HG03442 (cell line): ENCODE data around the gene CNOT3.

Experiments
- ATAC-seq: cut with Tn5 transposase; IDR thresholded peaks from one replicate; pipeline ENCODE4 v1.9.1; 2021; ENCODE audit warnings: mild to moderate bottlenecking, moderate library complexity; ENCODE audit not compliant: unreplicated experiment

Gene CNOT3

DNA sequence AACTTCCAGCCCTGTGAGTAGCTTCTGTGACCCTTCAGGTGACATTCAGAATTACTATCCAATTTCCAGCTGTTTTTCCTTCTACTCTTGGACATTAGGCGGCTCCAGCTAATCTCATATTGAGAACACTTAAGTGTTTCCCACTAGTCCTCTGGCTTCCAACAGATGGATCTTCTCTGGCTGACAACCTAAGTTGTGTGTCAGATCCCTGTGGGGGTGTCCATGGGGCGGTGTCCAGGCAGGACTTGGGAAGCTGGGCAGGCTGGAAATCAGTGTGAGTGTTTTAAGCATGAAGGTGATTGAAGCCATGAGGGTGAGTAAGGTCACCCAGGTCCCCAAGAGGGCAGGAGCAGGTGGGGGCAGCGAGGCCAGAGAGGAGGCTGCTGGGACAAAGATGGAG, 10.1 kb downstream of the CNOT3 start:
- no peak for ATAC-seq

DNA sequence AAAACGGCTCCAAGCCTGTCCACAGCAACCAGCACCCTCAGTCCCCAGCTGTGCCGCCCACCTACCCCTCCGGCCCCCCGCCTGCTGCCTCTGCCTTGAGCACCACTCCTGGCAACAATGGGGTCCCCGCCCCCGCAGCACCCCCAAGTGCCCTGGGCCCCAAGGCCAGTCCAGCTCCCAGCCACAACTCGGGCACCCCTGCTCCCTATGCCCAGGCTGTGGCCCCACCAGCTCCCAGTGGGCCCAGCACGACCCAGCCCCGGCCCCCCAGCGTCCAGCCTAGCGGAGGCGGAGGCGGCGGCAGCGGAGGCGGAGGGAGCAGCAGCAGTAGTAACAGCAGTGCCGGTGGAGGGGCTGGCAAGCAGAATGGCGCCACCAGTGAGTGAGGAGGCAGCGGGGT, 10.6 kb downstream of the CNOT3 start:
- ATAC-seq = no peak

DNA sequence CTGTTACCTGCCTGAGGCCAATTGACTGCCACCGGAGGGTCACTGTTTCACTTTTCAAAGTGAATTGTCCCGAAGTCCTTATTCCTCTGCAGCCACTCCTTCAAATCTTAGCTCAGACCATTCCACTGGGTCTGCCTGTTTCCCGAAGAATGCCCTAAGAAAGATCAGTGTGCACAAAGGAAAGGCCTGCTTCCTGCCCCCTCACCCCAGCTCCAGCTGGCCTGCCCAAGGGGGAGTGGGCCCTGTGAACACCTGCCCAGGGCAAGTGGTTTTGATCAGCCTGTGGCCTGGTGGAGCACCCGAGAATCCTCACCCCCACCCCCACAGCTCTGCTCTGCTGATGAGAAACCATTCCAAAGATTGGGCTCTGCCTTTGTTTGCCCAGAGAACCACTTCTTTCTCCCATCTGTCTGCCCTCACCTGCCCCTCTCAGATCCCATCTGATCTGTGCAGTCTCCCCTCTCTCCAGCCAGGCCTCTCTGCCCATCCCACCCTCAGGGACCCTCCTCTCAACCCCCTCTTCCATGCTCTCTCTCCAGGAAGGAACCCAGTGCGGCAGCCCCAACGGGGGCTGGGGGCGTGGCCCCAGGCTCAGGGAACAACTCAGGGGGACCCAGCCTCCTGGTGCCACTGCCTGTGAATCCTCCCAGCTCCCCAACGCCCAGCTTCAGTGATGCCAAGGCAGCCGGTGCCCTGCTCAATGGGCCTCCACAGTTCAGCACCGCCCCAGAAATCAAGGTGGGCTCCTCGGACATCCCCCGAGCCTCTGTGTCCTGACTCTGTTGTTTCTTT, 11.7 kb downstream of the CNOT3 start:
- no peak for ATAC-seq

DNA sequence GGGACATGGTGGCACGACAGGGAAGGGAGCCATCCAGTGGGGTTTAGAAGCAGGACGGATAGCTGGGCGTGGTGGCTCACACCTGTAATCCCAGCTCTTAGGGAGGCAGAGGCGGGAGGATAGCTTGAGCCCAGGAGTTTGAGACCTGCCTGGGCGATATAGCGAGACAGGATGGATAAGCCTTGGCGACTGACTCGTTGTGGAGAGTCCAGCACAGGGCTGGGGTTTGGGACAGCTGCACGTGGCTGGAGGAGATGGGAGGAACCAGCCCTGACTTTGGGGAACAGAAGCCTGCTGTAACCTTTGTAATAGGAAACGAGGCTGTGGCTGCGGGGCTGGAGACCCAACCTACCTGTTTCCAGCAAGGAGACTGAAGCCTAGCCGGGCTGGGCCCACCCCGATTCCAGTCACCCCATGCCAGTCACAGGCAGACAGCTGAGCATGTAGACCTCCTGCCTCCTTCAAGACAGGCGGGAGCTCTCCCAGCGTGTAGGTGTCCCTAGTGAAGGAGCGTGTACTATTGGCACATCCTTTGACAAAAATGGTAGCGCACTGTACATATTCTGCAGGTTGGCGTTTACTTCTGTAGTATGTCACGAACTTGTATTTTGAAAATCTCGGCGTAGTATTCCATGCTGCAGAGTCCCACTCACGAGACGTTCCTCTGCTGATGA, 13.9 kb downstream of the CNOT3 start:
- no peak for ATAC-seq

DNA sequence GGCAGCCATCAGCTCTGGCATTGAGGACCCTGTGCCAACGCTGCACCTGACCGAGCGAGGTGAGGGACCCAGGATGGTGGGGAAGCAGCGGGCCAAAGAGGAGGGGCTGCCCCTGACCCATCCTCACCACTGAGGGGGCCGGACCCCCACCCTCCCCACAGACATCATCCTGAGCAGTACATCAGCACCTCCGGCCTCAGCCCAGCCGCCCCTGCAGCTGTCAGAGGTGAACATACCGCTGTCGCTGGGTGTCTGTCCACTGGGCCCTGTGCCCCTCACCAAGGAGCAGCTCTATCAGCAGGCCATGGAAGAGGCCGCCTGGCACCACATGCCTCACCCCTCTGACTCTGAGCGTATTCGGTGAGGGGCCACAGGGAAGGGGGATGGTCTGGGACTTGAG, 14.7 kb downstream of the CNOT3 start:
- no peak for ATAC-seq

DNA sequence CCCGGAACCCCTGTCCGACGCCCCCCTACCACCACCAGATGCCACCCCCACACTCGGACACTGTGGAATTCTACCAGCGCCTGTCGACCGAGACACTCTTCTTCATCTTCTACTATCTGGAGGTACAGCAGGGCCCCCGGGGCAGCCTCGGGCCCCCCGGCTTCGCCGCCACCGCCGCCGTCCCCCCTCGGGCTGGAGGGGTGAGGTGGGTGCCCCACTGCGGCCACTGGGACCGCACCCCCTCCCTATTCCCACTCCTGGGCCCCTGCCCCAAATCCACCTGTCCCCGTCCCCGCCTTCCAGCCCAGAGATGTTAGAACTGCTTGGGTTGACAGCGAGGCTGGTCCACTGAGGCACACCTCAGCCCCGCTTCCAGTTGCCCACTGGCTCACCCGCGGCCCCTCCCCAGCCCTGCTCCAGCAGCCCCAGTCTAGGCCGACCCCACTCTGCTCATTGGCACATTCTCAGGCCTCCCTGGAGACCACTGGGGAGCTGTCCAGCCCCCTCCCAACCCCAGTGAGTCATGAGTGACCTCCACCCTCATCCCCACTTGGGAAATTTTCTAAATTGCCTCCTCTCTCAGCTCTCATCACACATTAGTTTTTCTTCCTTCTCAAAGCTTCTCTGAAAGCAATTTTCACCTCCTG, 15.4 kb downstream of the CNOT3 start:
- no peak for ATAC-seq

DNA sequence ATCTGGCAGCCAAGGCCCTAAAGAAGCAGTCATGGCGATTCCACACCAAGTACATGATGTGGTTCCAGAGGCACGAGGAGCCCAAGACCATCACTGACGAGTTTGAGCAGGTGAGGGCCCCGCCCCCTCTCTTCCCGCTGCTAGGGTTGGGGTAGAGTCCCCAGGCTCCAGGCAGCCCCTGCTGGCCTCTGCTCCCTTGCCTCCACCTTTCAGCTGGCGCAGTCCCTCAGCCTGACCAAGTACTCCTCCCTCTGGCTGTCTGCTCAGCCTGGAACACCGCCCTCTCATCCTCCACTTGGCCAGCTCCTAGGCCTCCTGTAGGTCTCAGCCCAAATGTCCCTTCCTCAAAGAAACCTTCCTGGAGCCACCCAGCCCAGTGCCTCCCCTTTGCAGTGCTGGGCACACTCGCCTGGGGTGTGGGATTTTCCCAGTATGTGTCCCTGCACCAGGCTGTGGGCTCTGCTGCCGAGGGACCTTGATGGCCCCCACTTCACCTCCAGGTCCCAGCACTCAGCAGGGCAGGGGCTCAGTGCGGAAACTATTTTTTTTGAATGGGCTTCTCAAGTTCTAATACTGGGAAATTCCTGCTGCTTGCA, 16.3 kb downstream of the CNOT3 start:
- ATAC-seq = no peak

DNA sequence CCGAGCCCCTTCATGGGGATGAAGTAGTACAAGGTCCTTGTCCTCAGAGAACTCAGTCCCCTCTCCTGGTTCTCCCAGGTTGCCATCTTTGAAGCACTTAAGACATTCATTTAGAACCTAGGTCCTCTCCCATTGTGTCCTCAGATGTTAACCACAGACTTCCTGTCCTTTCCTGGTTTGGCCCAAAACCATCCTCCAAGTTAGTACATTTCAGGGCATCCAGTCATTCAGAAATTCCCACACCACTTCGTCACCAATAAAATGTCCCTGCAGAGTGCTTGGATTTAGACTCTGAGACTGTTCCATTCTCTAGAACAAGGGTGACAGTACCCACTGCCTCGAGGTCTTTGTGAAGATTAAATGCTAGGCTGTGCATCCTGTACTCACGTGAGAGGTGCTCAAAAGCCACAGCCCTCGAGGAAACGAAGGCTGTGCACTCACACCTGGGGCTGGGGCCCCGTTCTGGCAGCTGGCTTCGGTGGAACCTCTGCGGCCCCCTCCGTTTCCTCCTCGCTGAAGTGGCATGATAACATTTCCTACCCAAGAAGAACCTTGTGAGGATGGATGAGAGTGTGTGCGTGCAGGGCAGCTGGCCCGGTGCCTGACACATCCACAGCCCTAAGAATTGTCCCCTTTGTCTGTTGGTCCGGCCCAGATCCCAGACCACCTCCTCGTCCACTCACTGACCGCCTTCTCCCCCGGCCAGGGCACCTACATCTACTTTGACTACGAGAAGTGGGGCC, 17.2 kb downstream of the CNOT3 start:
- ATAC-seq = no peak

DNA sequence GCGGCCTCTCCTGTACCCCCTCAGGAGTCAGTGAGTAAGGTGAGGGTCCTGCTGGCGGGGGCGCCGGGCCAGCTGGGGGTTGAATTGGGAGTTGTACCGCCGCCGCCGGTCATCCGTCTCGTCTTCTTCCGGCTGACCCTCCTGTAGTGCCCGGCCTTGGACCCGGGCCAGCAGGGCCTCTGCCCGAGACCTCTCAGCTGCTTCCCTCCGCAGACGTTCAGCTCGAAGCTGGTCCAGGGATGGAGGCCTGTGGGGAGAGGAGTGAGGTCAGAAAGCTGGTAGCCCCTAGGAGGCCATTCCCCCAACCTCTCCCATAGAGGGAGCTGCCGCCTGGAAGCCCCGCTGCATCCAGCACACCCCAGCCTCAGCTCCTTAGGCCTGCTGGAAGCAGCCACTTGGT, 18.1 kb downstream of the CNOT3 start:
- ATAC-seq = no peak

DNA sequence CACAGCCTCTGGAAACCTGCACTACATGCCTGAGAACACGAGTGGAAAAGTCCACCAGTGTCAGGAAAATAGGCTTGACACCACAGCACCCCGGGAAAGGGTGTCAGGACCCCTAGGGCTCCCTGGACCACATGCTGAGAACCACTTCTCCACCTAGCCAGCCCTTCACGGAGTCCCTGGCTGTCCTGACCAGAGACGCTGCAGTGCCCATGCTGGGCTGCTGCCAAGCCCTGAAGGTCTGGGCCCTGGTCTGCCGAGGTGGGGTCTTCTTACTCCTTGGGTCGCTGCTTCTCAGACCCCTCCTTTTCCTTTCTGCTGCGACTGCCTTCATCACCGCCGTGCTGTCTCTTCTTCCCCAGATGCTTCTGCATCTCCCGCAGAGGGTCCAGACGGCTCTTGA, 18.9 kb downstream of the CNOT3 start:
- no peak for ATAC-seq

DNA sequence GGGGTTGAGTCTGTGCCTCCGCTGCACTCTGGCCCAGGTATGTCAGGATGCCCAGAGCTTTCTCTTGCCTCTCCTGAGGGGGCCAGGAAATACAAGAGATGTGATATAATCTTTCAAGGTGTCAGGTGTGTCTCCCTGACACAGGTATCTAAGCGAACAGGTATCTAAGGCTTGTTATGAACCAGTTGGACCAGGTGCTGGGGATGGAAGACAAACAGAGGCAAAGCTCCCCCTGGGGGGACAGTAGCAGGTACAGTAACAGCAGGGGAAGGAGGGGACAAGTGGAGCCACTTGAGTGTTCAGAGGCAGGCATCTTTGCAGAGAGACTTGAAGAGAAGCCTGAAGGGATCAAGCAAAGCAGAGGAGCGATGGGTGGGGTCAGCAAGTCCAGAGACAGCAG, 19.4 kb downstream of the CNOT3 start:
- ATAC-seq = no peak

DNA sequence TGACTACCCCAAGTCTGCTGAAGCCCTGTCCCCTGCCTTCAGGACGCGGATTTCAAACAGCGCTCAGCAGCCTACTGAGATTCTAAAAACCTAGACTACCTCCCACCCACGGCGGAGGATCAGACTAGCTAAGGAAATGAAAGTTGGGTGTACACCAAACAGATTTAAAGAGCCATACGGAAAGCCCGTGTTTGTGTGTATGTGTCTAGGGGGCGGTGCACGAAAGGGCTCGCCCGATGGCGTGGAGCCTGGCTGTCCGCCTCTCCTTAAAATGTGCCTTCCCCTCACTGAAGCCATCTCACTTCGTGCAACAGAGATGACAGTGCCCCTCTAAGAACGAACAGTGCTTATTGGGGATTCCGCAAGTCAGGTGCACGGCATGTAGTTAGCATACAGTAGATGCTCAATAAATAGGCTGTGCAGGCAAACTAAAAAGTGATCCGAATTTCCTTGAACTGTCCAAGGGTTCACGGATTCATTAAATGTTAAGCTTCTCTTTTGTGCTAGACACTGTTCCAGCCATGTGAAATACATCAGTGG, 21.3 kb downstream of the CNOT3 start:
- ATAC-seq = no peak

DNA sequence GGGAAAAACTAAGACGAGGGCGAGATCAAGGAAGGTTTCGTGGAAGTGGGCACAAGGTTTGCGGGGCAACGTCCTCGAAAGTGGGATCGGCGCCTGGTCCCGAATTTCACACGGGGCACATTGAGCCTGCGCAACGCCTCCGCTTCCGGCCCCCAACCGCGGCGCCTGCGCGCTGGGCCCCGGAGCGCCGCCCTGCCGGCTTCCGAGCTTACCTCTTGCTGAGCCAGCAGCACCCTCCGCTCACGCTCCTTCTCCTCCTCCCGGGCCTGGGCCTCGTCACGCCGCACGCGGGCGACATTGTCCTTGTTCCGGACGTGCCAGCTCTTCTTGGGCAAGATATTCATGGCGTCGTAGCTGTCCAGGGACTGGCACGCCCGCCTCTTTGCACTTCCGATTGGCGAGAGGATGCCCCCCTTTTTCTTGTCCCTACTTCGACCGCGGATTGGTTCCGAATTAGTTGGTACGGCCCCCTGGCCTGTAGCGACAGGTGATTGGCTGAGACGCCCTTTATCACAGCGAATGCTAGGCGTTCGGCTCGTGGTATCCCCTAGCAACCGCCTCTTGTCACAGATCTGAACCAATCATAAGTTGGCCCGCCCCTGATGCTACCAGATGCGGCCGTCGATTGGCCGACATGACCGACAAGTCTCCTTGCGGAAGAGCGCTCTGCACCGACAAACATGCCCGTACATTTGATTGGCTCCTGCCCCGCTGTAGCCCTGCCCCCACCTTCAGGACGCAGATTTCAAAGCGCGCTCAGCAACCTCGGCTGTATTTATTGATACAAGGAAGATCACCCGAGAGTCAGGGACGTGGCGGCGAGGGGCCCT, 22.0 kb downstream of the CNOT3 start, which contains the start of gene LENG1:
Gene LENG1 (minus strand): TSS at position 370 of the 830 bp plus-strand sequence. CDS start 26 bp downstream, at position 344.
- ATAC-seq = peak; percentile 86

DNA sequence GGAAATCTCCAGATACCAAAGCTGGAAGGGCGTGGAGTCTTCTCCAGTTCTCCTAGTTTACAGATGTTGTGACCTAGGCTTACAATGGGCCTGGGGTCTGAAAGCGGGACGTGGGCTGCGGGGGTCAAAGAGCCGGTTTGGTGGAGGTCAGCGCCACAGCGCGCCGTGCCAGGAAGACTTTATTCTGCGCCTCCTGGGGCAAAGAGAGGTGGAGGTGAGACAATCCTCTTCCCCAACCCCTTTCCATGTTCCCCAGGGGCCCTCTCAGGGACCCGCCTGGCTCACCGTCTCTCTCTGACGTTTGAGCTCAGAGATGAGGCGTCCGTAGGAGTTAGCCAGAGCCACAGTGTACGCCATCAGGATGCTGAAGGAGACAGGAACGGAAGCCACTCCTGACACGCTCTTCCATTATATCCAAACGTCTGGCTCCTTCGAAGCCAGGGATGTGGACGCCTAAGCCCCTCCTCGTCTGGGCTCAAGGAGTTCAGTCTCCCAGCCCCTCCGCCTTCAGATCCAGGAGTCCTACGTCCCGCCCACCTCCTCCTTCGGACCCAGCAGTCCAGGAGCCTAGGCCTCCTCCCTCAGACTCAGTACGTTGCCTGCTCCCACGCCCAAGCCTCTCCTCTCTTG, 22.7 kb downstream of the CNOT3 start:
- peak; percentile 1 for ATAC-seq

DNA sequence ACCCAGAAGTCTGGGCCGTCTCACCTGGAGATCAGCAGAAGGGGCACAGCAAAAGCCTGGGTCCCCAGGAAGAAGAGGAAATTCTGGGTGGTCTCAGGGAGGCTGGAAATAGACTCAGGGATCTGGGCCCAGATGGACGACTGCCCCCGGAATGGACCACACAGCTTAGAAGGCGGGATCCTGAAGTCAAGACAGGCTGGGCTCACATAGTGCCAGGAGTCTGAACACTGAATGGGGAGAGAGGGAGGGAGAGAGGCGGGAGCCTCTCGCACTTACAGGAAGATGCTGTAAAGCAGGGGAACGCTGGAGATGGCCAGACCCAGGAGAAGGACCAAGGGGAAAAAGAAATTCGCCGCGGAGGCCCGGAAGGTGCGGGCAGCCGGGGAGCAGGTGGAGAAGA, 23.3 kb downstream of the CNOT3 start:
- ATAC-seq = no peak

DNA sequence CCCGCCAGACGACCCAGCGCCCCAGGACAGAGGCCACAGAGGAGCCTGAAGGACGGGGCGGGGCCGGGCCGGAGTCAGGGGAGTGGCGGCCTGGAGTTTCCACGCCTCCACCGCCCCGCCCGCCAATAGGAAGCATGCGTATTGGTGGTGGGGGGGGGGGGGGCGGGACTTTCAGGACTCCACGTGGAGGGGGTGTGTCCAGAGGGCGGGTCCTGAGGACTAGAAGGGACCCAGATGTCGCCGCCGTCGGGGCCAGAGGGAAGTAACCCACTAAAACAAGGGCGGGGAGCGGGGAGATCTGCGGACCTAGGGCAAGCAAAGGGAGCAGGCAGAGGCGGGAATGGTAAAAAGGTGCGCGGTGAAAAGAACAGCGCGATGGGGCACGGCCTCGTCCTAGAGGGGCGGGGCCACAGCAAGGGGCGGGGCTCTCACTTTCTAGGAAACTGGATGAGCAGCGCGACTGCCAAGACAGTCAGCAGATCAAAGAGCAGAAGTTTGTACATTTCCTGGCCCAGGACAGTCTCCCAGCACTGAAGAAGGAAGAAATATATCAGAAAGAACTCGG, 24.8 kb downstream of the CNOT3 start:
- no peak for ATAC-seq

DNA sequence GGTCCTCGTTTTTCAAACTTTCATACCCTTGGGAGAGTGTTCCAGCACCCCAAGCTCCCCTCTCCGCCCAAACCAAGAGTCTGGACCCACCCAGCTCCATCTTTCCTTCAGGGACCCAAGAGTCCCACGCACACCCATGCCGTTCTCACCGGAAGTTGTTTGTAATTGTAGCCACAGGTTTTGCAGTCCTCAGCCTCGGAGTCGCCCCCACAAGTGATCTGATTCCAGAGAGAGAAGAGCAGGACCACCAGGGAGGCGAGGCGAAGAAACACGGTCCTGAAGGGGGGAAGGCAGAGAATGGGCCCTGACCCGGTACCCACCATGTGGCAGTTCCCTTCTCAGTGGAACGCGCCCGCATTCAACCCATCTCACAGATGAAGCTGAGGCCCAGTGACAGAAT, 25.3 kb downstream of the CNOT3 start:
- ATAC-seq = no peak

DNA sequence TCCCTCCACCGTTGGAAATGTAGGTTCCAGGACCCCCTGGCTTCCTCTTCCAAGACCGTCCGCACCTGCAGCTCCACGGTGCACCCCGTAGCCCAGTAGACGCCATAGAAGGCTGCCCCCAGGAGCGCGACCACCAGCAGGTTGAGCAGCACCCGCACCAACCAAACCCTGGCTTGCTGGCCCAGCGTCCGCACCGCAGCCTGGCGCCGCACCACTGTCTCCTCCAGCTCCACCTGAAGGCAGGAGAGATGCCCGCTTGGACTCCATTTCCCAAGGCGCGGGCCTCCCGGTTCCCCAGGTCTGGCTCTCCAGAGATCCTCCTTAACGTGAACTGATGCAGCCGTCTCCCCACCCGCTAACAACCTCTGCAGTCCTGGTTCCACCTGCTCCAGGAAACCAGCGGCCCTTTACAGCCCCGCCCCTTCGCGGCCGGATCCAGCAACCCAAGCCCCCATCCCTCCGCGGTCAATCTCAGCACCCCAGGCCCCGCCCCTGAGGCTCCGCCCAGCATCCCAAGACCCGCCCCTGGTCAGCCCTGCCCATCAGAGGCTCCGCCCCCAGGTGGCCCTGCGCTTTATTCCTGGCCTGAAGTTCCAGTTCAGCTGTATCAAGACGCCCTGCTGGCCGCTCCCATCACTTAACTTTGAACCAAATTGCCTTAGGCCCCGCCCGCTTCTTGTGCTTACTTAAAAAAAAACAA, 27.0 kb downstream of the CNOT3 start:
- no peak for ATAC-seq
